SK-N-SH (cell line): ENCODE results near the gene PCDHB14. TPM values are rescaled to one million over a fixed set of nuclear protein-coding genes. Genes with fewer than 3 reads are reported as not detected.
"Not testable (repeated sequence)": the region's sequence is repeated elsewhere in the genome, so short reads cannot be mapped to it uniquely, and the experiment has no call there.

Experiments used
- CTCF ChIA-PET: fragments of 300-600, 350-600 bp; formaldehyde crosslinking; extraction: SDS; loops from one replicate; lab custom pipeline; 2021; lab: Yijun Ruan, JAX
- POLR2A ChIA-PET: fragments of 350-600 bp; sonication (Branson Sonifier 250); formaldehyde crosslinking; extraction: SDS; loops from one replicate; lab custom pipeline; 2020; ENCODE audit warnings: antibody characterized with exemption, inconsistent platforms; lab: Yijun Ruan, JAX
- DNase-seq: peaks from one replicate; pipeline ENCODE4 v3.0.0; 2012
- H2AFZ ChIP-seq: fragments of 200-600 bp; sonication (generic); 2 replicates; pipeline ENCODE4 v1.8.1; 2016; ENCODE audit warnings: antibody characterized with exemption, mild to moderate bottlenecking, low read depth
- H3F3A ChIP-seq: fragments of 200-600 bp; sonication (generic); replicated peaks from 2 replicates; pipeline ENCODE3; 2016; ENCODE audit warnings: antibody characterized with exemption, mild to moderate bottlenecking; ENCODE audit not compliant: insufficient read depth
- H3K27ac ChIP-seq, 2 experiments: fragments of 200-500 bp in 1 of 2; fragments of 200-600 bp in 1 of 2; sonication (Bioruptor generic) in 1 of 2; sonication (generic), shearing (Covaris generic) in 1 of 2; 2 replicates each; pipeline versions ENCODE4 v1.5.1 to v1.6.1; 2014 to 2016; ENCODE audit warnings: low read depth in 2 of 2, inconsistent platforms in 1 of 2, low read length in 1 of 2, mild to moderate bottlenecking in 1 of 2, mixed read lengths in 1 of 2
- H3K27me3 ChIP-seq: fragments of 200-600 bp; sonication (generic), shearing (Covaris generic); 2 replicates; pipeline ENCODE4 v1.6.1; 2016; ENCODE audit warnings: mixed run types; ENCODE audit not compliant: insufficient read depth
- H3K36me3 ChIP-seq, 2 experiments: fragments of 200-500 bp in 1 of 2; fragments of 200-600 bp in 1 of 2; sonication (Bioruptor generic) in 1 of 2; sonication (generic) in 1 of 2; replicated peaks in 1 of 2; 2 replicates each; pipeline versions ENCODE3 to v1.5.1; 2014 to 2016; ENCODE audit warnings: low read length in 1 of 2, mild to moderate bottlenecking in 1 of 2; ENCODE audit not compliant: insufficient read depth in 2 of 2, control insufficient read depth in 1 of 2
- H3K4me1 ChIP-seq, 2 experiments: fragments of 200-500 bp in 1 of 2; fragments of 200-600 bp in 1 of 2; sonication (Bioruptor generic) in 1 of 2; sonication (generic), shearing (Covaris generic) in 1 of 2; 2 replicates each; pipeline versions ENCODE4 v1.5.1 to v1.6.1; 2014 to 2016; ENCODE audit warnings: low read depth in 1 of 2, low read length in 1 of 2, mixed run types in 1 of 2; ENCODE audit not compliant: insufficient read depth in 2 of 2, control insufficient read depth in 1 of 2
- H3K4me2 ChIP-seq: fragments of 200-600 bp; sonication (generic), shearing (Covaris generic); 2 replicates; pipeline ENCODE4 v1.6.1; 2017; ENCODE audit warnings: mixed run types
- H3K4me3 ChIP-seq, 2 experiments: fragments of 200-500 bp in 1 of 2; fragments of 200-600 bp in 1 of 2; sonication (Bioruptor generic) in 1 of 2; sonication (generic), shearing (Covaris generic) in 1 of 2; 2 replicates each; pipeline versions ENCODE4 v1.5.1 to v1.8.1; 2014 to 2016; ENCODE audit warnings: low read depth in 2 of 2, inconsistent platforms in 1 of 2, low read length in 1 of 2, mild to moderate bottlenecking in 1 of 2, mixed read lengths in 1 of 2, moderate library complexity in 1 of 2
- H3K79me2 ChIP-seq: fragments of 200-600 bp; sonication (generic); 2 replicates; pipeline ENCODE4 v1.8.1; 2017; ENCODE audit warnings: mild to moderate bottlenecking; ENCODE audit not compliant: insufficient read depth
- H3K9ac ChIP-seq: fragments of 200-600 bp; sonication (generic); 2 replicates; pipeline ENCODE4 v1.6.1; 2017; ENCODE audit warnings: mixed run types
- H3K9me2 ChIP-seq: fragments of 200-600 bp; sonication (generic); 2 replicates; pipeline ENCODE4 v1.6.1; 2017; ENCODE audit warnings: mixed run types
- H3K9me3 ChIP-seq: fragments of 200-600 bp; sonication (generic); 2 replicates; pipeline ENCODE4 v1.6.1; 2017; ENCODE audit warnings: mixed run types, mild to moderate bottlenecking, moderate library complexity
- H4K20me1 ChIP-seq: fragments of 200-600 bp; sonication (generic); 2 replicates; pipeline ENCODE4 v1.6.1; 2017; ENCODE audit warnings: mild to moderate bottlenecking, mixed run types; ENCODE audit not compliant: insufficient read depth
- EP300 ChIP-seq, 2 experiments: IDR thresholded peaks; 2 replicates each; pipeline versions ENCODE4 v1.4.0 to v1.6.1; 2012; ENCODE audit warnings: borderline replicate concordance in 1 of 2, low read depth in 1 of 2, low read length in 1 of 2
- EZH2phosphoT487 ChIP-seq: fragments of 200-600 bp; sonication (generic); IDR thresholded peaks from 2 replicates; pipeline ENCODE4 v1.6.1; 2017; ENCODE audit warnings: low read depth, mixed run types, mild to moderate bottlenecking, antibody characterized with exemption, moderate library complexity, borderline replicate concordance
- JUND ChIP-seq: IDR thresholded peaks from 2 replicates; pipeline ENCODE4 v1.4.0; 2012
- MAX ChIP-seq: IDR thresholded peaks from 2 replicates; pipeline ENCODE4 v1.4.0; 2012; ENCODE audit warnings: low read depth
- RAD21 ChIP-seq: IDR thresholded peaks from 2 replicates; pipeline ENCODE4 v1.6.1; 2012; ENCODE audit warnings: mild to moderate bottlenecking, low read length
- RCOR1 ChIP-seq: fragments of 150-350 bp; IDR thresholded peaks from 2 replicates; pipeline ENCODE4 v1.6.1; 2017; ENCODE audit warnings: antibody characterized with exemption, low read length
- RXRA ChIP-seq: IDR thresholded peaks from 2 replicates; pipeline ENCODE4 v1.4.0; 2012; ENCODE audit warnings: low read depth, mild to moderate bottlenecking, borderline replicate concordance
- SMC3 ChIP-seq: IDR thresholded peaks from 2 replicates; pipeline ENCODE4 v1.6.1; 2012; ENCODE audit warnings: low read depth, low read length, improper control_type of control experiment
- YY1 ChIP-seq: IDR thresholded peaks from 2 replicates; pipeline ENCODE4 v1.4.0; 2012; ENCODE audit warnings: low read depth, mild to moderate bottlenecking
- WGBS: methylation state at CpG from one replicate; pipeline ENCODE4 v1.1.6; 2017; ENCODE audit warnings: low lambda C conversion rate; 5-methylcytosine and 5-hydroxymethylcytosine counted together
- polyA plus RNA-seq, 3 experiments: library from polyadenylated mRNA; depleted of rRNA; stranded (reverse); fragments of >200 nt; gene quantifications; 2 replicates each; pipeline ENCODE4 v1.2.3, GENCODE V29; 2012
- TF ChIP-seq, protein P1 (sequence below): fragments of 200-600 bp; sonication (generic); IDR thresholded peaks from 2 replicates; pipeline ENCODE4 v1.6.1; 2017; ENCODE audit warnings: antibody characterized with exemption, mild to moderate bottlenecking, moderate library complexity

PCDHB14 gene
- polyA plus RNA-seq, 1 of the 3 experiments (the other 2 are of a cell fraction), result 9.7 TPM

DNA sequence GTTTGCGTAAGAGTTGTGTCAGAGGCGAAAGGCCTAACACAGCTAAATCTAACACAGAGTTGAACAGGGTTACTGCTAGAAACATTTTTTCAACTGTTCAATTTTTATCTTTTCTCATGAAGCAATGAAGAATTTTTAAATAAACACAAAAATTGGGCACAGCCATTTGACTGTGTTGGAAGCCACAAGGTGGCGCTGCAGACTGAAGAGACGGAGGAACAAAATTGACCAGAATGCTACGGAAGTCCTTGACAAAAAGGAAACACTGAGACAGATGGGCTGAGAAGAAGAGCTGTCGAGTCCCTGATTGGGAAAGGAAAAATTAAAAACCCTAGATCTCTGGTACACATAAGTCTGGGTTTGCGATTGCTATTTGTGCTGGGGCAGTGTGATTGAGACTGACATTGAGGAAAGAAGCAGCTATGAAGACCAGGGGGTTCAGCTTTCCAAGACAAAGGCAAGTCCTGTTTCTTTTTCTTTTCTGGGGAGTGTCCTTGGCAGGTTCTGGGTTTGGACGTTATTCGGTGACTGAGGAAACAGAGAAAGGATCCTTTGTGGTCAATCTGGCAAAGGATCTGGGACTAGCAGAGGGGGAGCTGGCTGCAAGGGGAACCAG lies 36.1 kb upstream of the PCDHB14 start, which contains the start of gene PCDHB9:
Gene PCDHB9, plus strand, starts transcription at position 265 of the 616 bp plus-strand sequence. Its CDS starts 158 bp downstream, at position 423.
- Histone ChIP-seq H4K20me1 (no peaks in the 10 kb centered on the region), H3F3A (no peaks in the 10 kb centered on the region), H2AFZ (peak within 1 kb of the TSS; percentile 67; the same call in 1 of the 2 replicates), H3K9ac (peak within 1 kb of the TSS; percentile 42; the same call in 1 of the 2 replicates), H3K9me2 (no peaks in the 10 kb centered on the region), H3K4me3 (peak within 1 kb of the TSS; percentile 45 to 59), H3K4me1 (no peaks in the 10 kb centered on the region), H3K9me3 (no peaks in the 10 kb centered on the region), H3K27me3 (no peaks in the 10 kb centered on the region), H3K79me2 (no peaks in the 10 kb centered on the region), H3K4me2 (peak within 1 kb of the TSS; percentile 60), H3K27ac (no peak within 1 kb of the TSS; a peak in 1 of 4 replicates), H3K36me3 (peaks cover 0 to 10% of the 10 kb centered on the region in 2 experiments)
- no peak for TF ChIP-seq EZH2phosphoT487
- TF ChIP-seq MAX, result no peak
- peak; percentile 29 for TF ChIP-seq SMC3
- TF ChIP-seq YY1, result no peak
- no peak for TF ChIP-seq EP300 (IDR thresholded peaks at IDR 0.05; ENCODE audit: borderline replicate concordance in 1 of 2, low read depth in 1 of 2, low read length in 1 of 2)
- TF ChIP-seq RXRA, result no peak
- peak; percentile 59 for TF ChIP-seq RAD21
- TF ChIP-seq, protein P1, sequence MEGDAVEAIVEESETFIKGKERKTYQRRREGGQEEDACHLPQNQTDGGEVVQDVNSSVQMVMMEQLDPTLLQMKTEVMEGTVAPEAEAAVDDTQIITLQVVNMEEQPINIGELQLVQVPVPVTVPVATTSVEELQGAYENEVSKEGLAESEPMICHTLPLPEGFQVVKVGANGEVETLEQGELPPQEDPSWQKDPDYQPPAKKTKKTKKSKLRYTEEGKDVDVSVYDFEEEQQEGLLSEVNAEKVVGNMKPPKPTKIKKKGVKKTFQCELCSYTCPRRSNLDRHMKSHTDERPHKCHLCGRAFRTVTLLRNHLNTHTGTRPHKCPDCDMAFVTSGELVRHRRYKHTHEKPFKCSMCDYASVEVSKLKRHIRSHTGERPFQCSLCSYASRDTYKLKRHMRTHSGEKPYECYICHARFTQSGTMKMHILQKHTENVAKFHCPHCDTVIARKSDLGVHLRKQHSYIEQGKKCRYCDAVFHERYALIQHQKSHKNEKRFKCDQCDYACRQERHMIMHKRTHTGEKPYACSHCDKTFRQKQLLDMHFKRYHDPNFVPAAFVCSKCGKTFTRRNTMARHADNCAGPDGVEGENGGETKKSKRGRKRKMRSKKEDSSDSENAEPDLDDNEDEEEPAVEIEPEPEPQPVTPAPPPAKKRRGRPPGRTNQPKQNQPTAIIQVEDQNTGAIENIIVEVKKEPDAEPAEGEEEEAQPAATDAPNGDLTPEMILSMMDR, result peak; percentile 71
- no peak for TF ChIP-seq JUND
- no peak for TF ChIP-seq RCOR1
- peak; percentile 61 for DNase-seq
- WGBS, result 41% methylated on average over 9 of the region's 9 CpGs
- ChIA-PET POLR2A (no interaction called here), CTCF (interaction anchor here (0.6 to 3.5 kb wide), 28 partner anchors 9 to 392 kb away, joined by 3 to 23 read pairs (median 4); partner anchors contain the start of genes PCDHA12, PCDHA8, PCDHB11 and PCDHB12)

GRCh38 chr5:141188682-141189081 lies 34.5 kb upstream of the PCDHB14 start:
- 59% methylated on average over 5 of the region's 37 CpGs for WGBS

DNA sequence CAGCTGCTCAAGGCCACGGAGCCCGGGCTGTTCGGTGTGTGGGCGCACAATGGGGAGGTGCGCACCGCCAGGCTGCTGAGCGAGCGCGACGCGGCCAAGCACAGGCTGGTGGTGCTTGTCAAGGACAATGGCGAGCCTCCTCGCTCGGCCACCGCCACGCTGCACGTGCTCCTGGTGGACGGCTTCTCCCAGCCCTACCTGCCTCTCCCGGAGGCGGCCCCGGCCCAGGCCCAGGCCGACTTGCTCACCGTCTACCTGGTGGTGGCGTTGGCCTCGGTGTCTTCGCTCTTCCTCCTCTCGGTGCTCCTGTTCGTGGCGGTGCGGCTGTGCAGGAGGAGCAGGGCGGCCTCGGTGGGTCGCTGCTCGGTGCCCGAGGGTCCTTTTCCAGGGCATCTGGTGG lies 34.0 kb upstream of the PCDHB14 start:
- CTCF ChIA-PET, H3K4me3 ChIP-seq, H3K36me3 ChIP-seq, H3K9me2 ChIP-seq, H3F3A ChIP-seq, H4K20me1 ChIP-seq, H3K9me3 ChIP-seq, H3K9ac ChIP-seq, H3K27me3 ChIP-seq, H3K79me2 ChIP-seq, H3K4me1 ChIP-seq, H2AFZ ChIP-seq, POLR2A ChIA-PET, H3K27ac ChIP-seq, H3K4me2 ChIP-seq, DNase-seq: not testable (repeated sequence)
- WGBS, result 77% methylated on average over 14 of the region's 35 CpGs

More at GRCh38 chr5:141188682-141189081, 34.5 kb upstream of the PCDHB14 start:
- H2AFZ ChIP-seq, H3F3A ChIP-seq, H3K4me2 ChIP-seq, H3K27me3 ChIP-seq, H3K9me2 ChIP-seq, H3K4me1 ChIP-seq, H3K36me3 ChIP-seq, DNase-seq, H3K9ac ChIP-seq, CTCF ChIA-PET, H3K27ac ChIP-seq, H3K9me3 ChIP-seq, H4K20me1 ChIP-seq, POLR2A ChIA-PET, H3K4me3 ChIP-seq, H3K79me2 ChIP-seq: not testable (repeated sequence)
